ENCODE data around the gene CDC25B.

DNA sequence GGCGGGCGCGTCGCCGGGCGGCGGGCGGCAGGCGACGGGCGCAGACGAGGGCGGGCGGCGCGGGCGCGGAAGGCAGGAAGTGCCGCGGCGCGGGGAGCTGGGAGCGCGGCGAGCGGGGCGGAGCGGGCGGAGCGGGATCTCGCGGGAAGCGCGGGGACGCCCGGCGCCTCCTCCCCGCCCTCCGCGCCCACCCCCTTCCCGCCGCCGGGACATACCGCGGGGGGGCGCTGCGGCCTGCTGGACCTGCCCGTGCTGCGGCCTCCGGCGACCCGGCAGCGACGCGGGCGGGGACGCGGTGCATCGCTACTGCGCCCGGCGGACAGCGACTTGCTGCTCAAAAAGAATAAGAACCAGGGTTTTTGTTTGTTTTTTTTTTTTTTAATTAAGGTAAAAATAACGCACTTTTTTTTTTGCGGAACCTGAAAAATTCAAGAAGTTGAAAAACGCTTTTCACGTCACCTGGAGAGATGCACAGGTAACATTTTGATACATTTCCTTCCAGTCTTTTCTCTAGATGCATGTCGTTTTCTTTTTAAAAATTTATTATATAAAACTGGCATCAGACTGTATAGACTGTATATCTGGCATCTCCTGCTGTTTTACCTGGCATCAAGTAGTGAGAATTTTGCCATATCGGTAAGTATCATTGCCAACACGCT lies 9.3 kb upstream of the CDC25B start, which contains the start of gene CENPB:
- TF ChIP-seq ELF1 (IDR thresholded peaks at IDR 0.05; ENCODE audit: borderline replicate concordance, low read depth): no peak
- peak; percentile 54; the same call in 1 of the 2 replicates for TF ChIP-seq POLR2AphosphoS5 (IDR thresholded peaks at IDR 0.05; ENCODE audit: low read depth, low read length)
- peak; percentile 84 for TF ChIP-seq RAD21 (IDR thresholded peaks at IDR 0.05; ENCODE audit: low read depth)
- TF ChIP-seq, protein P1, sequence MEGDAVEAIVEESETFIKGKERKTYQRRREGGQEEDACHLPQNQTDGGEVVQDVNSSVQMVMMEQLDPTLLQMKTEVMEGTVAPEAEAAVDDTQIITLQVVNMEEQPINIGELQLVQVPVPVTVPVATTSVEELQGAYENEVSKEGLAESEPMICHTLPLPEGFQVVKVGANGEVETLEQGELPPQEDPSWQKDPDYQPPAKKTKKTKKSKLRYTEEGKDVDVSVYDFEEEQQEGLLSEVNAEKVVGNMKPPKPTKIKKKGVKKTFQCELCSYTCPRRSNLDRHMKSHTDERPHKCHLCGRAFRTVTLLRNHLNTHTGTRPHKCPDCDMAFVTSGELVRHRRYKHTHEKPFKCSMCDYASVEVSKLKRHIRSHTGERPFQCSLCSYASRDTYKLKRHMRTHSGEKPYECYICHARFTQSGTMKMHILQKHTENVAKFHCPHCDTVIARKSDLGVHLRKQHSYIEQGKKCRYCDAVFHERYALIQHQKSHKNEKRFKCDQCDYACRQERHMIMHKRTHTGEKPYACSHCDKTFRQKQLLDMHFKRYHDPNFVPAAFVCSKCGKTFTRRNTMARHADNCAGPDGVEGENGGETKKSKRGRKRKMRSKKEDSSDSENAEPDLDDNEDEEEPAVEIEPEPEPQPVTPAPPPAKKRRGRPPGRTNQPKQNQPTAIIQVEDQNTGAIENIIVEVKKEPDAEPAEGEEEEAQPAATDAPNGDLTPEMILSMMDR (IDR thresholded peaks at IDR 0.05 in 2 of 3, conservative IDR thresholded peaks at IDR 0.05 in 1 of 3; ENCODE audit: borderline replicate concordance in 1 of 3, insufficient read depth in 1 of 3, low read depth in 2 of 3, low read length in 2 of 3): peak; percentile 58 to 91 (median 67)
- no peak for TF ChIP-seq POLR2A (IDR thresholded peaks at IDR 0.05; ENCODE audit: borderline replicate concordance, extremely low read depth, insufficient read depth, insufficient read length)
- TF ChIP-seq CEBPB (IDR thresholded peaks at IDR 0.05; ENCODE audit: low read depth): no peak
- TF ChIP-seq EZH2 (IDR thresholded peaks at IDR 0.05): no peak
- TF ChIP-seq SRF (IDR thresholded peaks at IDR 0.05; ENCODE audit: low read depth): no peak; the same call in 1 of the 2 replicates
- TF ChIP-seq, protein P2, sequence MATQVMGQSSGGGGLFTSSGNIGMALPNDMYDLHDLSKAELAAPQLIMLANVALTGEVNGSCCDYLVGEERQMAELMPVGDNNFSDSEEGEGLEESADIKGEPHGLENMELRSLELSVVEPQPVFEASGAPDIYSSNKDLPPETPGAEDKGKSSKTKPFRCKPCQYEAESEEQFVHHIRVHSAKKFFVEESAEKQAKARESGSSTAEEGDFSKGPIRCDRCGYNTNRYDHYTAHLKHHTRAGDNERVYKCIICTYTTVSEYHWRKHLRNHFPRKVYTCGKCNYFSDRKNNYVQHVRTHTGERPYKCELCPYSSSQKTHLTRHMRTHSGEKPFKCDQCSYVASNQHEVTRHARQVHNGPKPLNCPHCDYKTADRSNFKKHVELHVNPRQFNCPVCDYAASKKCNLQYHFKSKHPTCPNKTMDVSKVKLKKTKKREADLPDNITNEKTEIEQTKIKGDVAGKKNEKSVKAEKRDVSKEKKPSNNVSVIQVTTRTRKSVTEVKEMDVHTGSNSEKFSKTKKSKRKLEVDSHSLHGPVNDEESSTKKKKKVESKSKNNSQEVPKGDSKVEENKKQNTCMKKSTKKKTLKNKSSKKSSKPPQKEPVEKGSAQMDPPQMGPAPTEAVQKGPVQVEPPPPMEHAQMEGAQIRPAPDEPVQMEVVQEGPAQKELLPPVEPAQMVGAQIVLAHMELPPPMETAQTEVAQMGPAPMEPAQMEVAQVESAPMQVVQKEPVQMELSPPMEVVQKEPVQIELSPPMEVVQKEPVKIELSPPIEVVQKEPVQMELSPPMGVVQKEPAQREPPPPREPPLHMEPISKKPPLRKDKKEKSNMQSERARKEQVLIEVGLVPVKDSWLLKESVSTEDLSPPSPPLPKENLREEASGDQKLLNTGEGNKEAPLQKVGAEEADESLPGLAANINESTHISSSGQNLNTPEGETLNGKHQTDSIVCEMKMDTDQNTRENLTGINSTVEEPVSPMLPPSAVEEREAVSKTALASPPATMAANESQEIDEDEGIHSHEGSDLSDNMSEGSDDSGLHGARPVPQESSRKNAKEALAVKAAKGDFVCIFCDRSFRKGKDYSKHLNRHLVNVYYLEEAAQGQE (IDR thresholded peaks at IDR 0.05; ENCODE audit: low read depth): no peak
- TF ChIP-seq JUND (IDR thresholded peaks at IDR 0.05): no peak
- TF ChIP-seq EGR1 (IDR thresholded peaks at IDR 0.05; ENCODE audit: low read depth): no peak

All from HCT116 (cell line).